ENCODE data around the gene HEXIM1.

DNA sequence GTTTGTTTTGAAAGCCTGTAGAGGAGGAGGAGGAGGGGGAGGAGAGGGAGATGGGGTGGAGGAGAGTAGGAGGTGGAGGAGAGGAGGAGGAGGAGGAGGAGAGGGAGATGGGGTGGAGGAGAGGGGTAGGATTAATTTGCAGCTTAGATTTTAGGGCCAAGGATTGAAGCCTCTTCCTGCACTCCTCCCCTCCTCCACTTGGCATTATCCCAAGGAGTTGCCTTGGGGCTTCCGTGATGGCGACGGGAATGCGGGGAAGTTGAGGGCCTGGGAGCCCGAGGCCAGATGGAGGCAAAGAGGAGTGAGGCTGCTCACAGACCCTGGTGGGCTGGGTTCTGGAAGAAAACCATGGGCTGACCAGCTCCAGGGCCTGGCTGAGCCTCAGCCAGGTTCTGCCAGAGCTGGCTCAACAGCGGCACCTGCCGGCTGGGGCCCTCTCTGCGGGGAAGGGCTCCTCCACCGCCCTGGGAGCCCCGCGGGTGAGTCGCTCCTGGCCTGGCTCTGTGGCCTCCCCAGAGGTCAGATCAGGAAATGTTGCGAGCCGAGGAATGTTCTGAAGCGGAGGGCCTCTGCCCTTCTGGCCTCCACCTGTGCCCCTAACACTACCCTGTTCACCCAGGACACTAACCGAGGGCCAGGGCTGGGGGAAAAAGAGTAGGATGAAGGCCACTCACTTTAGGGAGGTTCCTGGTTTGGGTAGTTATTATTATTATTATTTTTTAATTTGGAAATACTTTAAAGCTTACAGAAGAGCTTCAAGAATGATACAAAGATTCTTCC is 49.5 kb downstream of the HEXIM1 start:
- TF ChIP-seq, protein P1, sequence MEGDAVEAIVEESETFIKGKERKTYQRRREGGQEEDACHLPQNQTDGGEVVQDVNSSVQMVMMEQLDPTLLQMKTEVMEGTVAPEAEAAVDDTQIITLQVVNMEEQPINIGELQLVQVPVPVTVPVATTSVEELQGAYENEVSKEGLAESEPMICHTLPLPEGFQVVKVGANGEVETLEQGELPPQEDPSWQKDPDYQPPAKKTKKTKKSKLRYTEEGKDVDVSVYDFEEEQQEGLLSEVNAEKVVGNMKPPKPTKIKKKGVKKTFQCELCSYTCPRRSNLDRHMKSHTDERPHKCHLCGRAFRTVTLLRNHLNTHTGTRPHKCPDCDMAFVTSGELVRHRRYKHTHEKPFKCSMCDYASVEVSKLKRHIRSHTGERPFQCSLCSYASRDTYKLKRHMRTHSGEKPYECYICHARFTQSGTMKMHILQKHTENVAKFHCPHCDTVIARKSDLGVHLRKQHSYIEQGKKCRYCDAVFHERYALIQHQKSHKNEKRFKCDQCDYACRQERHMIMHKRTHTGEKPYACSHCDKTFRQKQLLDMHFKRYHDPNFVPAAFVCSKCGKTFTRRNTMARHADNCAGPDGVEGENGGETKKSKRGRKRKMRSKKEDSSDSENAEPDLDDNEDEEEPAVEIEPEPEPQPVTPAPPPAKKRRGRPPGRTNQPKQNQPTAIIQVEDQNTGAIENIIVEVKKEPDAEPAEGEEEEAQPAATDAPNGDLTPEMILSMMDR (IDR thresholded peaks at IDR 0.05) = peak; percentile 99 to 100 (median 100)
- no peak for TF ChIP-seq POLR2A (IDR thresholded peaks at IDR 0.05)
